HTR-8/SVneo (cell line): ENCODE measurements around the gene PDE4D.
"Not testable (repeated sequence)": the region's sequence is repeated elsewhere in the genome, so short reads cannot be mapped to it uniquely, and the experiment has no call there.

Experiments
- DNase-seq: peaks from one replicate; pipeline ENCODE4 v3.0.0; 2011; ENCODE audit warnings: low spot score, mixed read lengths; ENCODE audit not compliant: insufficient read length
- FAIRE-seq: peaks from 2 replicates; lab custom pipeline; 2011; peaks lifted over from hg19 to GRCh38; lab: Jason Lieb, UNC

Gene PDE4D

DNA sequence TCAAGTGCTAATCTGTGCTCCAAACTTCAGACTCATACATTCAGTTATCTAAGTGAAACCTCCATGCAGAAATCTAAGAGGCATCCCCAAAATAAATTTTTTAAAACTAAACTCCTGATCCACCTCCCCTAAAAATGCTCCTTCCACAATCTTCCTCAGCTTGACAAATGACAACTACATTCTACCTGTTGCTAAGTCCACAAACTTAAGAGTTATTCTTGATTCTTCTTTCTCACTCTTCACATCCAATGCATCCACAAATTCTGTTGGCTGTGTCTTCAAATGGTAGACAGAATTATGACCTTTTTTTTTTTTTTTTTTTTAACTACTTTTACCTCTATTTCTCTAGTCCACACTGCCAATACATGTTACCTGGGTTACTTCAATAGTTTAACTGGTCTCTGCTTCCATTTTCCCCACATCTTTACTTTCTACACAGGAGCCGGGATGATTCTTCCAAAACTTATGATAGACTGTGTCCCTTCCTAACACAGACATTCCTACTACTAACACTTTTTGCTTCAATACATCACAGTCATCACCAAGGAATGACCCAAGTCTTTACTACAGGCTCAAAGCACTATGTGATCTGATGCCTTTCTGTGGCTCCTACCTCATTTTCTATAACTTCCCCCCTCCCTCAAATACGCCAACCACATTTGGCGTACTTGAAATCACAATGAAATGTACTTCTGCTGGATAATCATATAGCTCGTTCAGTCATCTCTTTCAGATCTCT, 143.6 kb downstream of the PDE4D start:
- FAIRE-seq, result no peak
- no peak for DNase-seq

- FAIRE-seq, DNase-seq: not testable (repeated sequence)
Observed at GRCh38 chr5:59748036-59748663, 145.4 kb downstream of the PDE4D start.

- FAIRE-seq, result no peak
Observed at GRCh38 chr5:59746241-59746765, 147.2 kb downstream of the PDE4D start.

GRCh38 chr5:59745415-59745863, 148.1 kb downstream of the PDE4D start:
- DNase-seq (peak; percentile 9), FAIRE-seq (peak; percentile 63)

More at GRCh38 chr5:59746241-59746765, 147.2 kb downstream of the PDE4D start:
- no peak for DNase-seq

DNA sequence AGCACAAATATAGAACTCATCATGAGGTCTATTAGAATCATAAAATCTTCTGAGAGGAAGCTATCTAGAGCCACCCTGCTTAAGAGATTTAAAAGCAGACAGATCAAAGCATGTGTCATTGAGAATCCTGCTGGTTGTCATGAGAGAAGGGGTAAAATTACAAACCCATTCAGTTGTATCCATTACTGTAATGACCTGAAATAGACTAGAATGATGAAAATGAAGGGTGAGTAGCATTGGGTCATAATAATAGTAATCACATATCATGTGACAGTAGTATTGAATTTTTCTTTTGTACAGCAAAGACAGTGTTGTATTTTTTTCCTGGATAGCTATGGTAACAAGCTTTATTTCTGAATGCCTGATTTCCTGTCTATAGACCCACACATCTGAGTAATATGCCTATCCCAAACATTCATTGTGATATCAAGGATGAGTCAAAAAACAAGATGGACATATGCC, 149.0 kb downstream of the PDE4D start:
- FAIRE-seq (no peak), DNase-seq (no peak)

DNA sequence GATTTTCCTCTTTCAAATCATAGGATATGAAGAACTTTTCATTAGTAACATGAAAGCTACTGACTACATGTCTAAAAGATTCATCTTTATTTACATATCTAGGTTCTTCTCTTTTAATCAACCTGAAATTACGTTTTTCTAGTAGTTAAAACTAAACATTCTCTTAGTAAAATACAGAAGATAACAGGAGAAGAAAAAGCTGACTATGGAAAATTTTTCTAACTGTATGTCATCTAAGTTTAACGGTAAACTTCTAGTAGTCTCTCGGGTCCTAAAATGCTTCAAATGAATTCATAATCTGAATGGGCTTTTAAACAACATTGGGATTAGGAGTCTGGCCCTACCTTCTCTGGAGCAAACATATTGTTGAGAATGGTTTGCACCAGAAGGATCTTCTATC, 151.9 kb downstream of the PDE4D start:
- no peak for FAIRE-seq
- no peak for DNase-seq

DNA sequence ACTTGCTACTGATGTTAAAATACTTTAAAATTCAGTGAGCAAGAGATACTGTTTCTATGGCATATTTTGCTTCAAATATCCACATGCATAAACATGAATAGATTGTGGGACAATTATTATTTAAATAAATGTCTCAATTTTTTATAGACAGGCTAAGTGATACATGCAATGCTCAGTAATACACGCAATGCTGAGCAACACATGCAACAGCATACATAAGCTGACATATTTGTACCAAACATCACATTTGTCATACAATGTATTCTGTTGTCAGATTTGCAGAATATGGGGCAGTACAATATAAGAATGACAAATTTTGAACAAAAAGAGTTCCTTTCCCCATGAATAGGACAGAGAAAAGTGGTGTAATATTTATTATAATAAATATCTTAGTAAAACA, 155.5 kb downstream of the PDE4D start:
- FAIRE-seq (no peak), DNase-seq (no peak)

GRCh38 chr5:59732806-59733205, 160.7 kb downstream of the PDE4D start:
- FAIRE-seq (no peak), DNase-seq (no peak)

- no peak for FAIRE-seq
- no peak for DNase-seq
Observed at GRCh38 chr5:59732301-59732700, 161.2 kb downstream of the PDE4D start.

- FAIRE-seq, result no peak
- DNase-seq, result no peak
Observed at GRCh38 chr5:59731809-59732208, 161.7 kb downstream of the PDE4D start.

DNA sequence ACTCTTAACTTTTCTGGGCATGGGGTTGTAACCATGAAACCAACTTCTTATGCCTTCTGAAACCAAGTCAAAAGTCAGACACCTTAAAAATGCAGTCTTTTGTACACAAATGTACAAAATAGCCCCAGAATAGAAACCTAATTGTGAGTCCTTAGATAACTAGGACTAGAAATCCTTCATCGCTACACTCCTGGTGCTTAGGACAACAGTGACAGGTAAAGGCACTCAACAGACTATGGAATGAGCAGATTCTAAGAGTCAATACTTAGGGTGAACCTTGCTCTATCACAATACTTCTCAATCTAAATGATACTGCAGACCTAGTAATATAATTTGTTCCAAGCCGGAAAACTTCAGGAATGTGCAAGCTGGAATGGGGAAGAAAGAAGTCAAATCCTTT, 163.7 kb downstream of the PDE4D start:
- FAIRE-seq, result no peak
- no peak for DNase-seq

- no peak for DNase-seq
- no peak for FAIRE-seq
Observed at GRCh38 chr5:59729357-59729756, 164.2 kb downstream of the PDE4D start.

DNA sequence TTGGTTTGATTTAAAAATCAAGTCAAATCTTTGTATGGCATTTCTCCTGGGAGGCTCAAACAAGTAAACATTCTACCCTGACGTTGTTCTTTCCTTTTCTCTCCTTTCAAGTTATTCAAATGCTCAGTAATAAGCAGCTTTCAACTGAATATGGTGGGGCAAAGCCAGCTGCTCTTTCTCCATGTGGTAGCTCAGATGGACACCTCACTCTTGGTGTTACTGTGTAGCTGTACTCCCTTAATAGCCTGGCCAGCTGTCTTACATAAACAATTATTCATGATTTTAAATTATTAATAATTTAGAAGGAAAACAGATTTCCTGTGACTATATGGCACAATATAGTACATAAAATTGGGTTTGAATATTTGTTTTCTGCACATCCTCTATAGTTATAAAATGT, 165.2 kb downstream of the PDE4D start:
- FAIRE-seq, result no peak
- no peak for DNase-seq

DNA sequence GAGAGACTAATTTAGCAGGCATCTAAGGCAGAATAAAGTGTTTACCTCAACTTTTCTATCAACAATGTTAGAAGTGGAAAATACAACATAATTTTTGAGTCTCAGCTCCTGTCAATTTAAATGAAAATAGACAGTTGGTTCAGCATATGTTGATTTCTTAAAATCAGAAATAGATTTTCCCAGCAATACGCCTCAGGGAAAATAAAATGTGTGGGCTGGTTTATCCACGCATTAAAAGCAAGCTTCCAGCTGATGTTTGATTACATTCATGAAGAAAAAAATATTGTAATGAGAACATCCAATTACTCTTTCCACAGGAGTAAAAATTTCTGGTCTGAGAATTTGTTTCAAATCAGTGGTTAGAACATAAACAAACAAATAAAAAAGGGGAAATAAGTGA, 166.3 kb downstream of the PDE4D start:
- DNase-seq, result no peak

GRCh38 chr5:59725392-59725767, 168.1 kb downstream of the PDE4D start:
- DNase-seq, result no peak
- no peak for FAIRE-seq

More for the DNA sequence above, 166.3 kb downstream of the PDE4D start:
- FAIRE-seq, result no peak

GRCh38 chr5:59724482-59725391, 168.8 kb downstream of the PDE4D start:
- FAIRE-seq (no peak), DNase-seq (peak; percentile 53)

DNA sequence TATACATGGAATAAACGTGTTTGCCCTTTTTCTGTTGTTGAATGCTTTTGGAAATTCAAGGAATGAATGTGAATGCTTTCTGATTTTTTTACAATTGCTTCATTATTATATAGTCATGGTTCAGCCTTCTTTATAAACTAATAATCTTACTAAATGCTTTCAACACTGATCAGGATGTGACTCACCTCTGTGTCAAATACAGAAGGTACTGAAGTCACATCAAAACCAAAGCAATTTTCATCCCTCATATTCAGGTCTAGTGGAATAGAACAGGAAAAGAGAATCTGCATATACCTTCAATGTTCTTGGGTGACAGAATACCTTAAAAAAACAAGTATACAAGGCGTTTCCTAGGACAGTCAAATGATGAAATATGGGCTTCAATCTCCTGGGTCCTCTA, 170.7 kb downstream of the PDE4D start:
- DNase-seq (no peak), FAIRE-seq (no peak)

DNA sequence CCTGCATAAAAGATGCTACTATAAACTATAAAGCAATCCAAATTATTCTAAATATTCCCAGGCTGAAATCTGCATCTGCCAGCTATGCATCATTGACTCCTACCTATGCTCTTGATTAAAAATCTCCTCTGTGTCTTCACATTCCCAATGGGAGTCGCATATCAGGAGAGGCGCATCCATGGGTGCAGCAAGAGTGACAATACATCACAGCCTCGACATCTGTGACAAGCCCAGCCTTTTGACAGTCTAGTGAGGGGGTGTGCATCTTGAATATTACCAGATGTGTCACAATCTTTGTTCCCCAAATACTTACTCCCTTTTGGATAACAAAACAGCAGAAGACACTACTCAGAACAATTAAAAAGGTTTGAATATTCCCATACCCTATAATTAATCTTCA, 171.8 kb downstream of the PDE4D start:
- DNase-seq (no peak), FAIRE-seq (no peak)

DNA sequence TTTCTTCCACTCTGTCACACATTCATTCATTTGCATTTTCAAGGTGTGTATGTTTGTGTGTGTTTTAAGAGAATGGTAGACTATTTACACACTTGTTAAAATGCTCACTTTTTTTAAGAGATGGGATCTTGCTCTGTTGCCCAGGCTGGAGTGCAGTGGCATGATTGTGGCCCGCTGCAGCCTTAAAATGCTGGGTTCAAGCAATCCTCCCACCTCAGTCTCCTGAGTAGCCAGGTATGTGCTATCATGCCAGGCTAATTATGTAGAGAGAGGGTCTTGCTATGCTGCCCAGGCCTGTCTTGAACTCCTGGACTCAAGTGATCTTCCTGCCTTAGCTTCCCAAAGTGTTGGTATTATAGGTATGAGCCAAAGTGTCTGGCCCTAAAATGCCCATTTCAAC, 173.5 kb downstream of the PDE4D start:
- FAIRE-seq, result no peak

GRCh38 chr5:59716966-59717500, 176.5 kb downstream of the PDE4D start:
- DNase-seq (no peak), FAIRE-seq (no peak)

More for the DNA sequence above, 173.5 kb downstream of the PDE4D start:
- no peak for DNase-seq
